WERI-Rb-1 (cell line): ENCODE results near the gene ITGAD.

Source experiments
- DNase-seq: peaks from one replicate; pipeline ENCODE4 v3.0.0-alpha.2; 2020
- H3K27ac ChIP-seq: fragments of 250-450 bp; sonication (Bioruptor Pico); 2 replicates; pipeline ENCODE4 v1.5.1; 2020; ENCODE audit warnings: mild to moderate bottlenecking, moderate library complexity
- H3K27me3 ChIP-seq: fragments of 250-450 bp; sonication (Bioruptor Pico); 2 replicates; pipeline ENCODE4 v1.5.1; 2021; ENCODE audit warnings: mild to moderate bottlenecking, low read depth, moderate library complexity; ENCODE audit not compliant: insufficient read depth, severe bottlenecking
- H3K36me3 ChIP-seq: fragments of 250-450 bp; sonication (Bioruptor Pico); 2 replicates; pipeline ENCODE4 v1.5.1; 2020; ENCODE audit warnings: mild to moderate bottlenecking, moderate library complexity
- H3K4me3 ChIP-seq: 2 replicates; pipeline ENCODE4 v1.5.1; 2011; ENCODE audit warnings: low read depth, mild to moderate bottlenecking, control low read depth, low read length
- H3K9me3 ChIP-seq: fragments of 250-450 bp; sonication (Bioruptor Pico); 2 replicates; pipeline ENCODE4 v1.5.1; 2021; ENCODE audit warnings: mild to moderate bottlenecking, moderate library complexity; ENCODE audit not compliant: severe bottlenecking
- CTCF ChIP-seq: IDR thresholded peaks from 2 replicates; pipeline ENCODE4 v1.5.1; 2011; ENCODE audit warnings: low read depth, mild to moderate bottlenecking, control low read depth, inconsistent platforms, low read length

Gene ITGAD

DNA sequence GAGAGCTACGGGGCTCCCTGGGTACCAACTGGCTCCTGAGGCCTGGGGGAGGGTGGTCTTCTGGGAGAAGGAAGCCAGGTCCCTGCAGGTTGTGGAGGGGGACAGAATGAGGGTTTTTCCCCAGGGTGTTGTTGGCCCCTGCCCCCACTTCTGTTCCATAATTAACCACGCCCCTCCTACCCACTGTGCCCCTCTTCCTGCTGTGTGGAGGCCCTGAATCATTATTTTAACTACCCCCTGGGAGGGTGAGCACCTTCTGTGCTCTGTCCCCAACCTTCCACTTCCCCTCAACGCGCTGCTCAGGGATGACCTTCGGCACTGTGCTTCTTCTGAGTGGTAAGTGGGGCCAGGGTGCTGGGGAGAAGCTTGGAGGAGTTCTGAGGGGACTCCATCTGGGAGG, at the start of gene ITGAD:
ITGAD (plus strand) TSS at position 280 of the 400 bp plus-strand sequence; CDS start at position 306, 26 bp downstream.
- no peak for TF ChIP-seq CTCF
- no peak for DNase-seq
- no peaks in the 10 kb centered on the region for H3K9me3 ChIP-seq
- no peaks in the 10 kb centered on the region for H3K36me3 ChIP-seq
- H3K4me3 ChIP-seq: no peak within 1 kb of the TSS
- no peak within 1 kb of the TSS for H3K27ac ChIP-seq
- H3K27me3 ChIP-seq: peaks cover 15% of the 10 kb centered on the region

DNA sequence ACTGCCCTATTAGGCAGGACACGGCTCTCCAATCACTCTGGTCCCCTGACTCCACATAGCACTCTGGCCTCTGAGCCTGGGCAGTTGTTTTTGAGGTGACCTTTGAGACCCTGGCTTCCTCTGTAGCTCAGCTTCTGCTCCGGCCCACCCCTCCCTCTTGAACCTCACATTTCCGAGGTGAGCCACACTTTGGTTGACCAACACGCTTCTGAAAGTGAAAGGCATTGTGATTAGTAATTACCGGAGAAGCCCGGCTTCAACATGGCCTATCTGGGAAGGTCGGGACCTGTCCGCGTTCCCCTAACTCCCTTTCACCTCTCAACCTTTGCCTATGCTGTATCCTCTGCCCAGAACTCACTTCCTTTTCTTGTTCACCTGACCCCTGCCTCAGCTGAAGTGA, 48.4 kb upstream of the ITGAD start:
- Histone ChIP-seq H3K36me3 (no peaks in the 10 kb centered on the region), H3K27me3 (peaks cover 35% of the 10 kb centered on the region), H3K27ac (no peak overlapping the region), H3K4me3 (no peak overlapping the region), H3K9me3 (no peaks in the 10 kb centered on the region)
- no peak for DNase-seq
- no peak for TF ChIP-seq CTCF

DNA sequence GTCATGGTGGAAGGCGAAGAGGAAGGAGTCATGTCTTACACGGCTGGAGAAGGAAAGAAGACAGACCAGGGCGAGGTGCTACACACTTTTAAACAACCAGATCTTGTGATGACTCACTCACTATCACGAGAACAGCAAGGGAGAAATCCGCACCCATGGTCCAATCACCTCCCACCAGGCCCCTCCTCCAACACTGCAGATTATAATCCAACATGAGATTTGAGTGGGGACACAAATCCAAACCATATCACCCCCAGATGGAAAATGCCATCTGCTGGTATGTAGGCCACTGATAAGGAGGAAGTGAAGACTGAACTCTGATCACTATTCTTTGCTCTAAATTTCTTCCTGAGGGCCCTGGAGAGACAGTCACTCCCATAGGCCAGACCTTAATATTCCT, 45.7 kb upstream of the ITGAD start:
- peaks cover 59% of the 10 kb centered on the region for H3K27me3 ChIP-seq
- DNase-seq: no peak
- H3K36me3 ChIP-seq: no peaks in the 10 kb centered on the region
- no peaks in the 10 kb centered on the region for H3K9me3 ChIP-seq
- TF ChIP-seq CTCF: no peak
- no peak overlapping the region for H3K4me3 ChIP-seq
- H3K27ac ChIP-seq: no peak overlapping the region

- Histone ChIP-seq H3K4me3 (no peak overlapping the region), H3K27ac (no peak overlapping the region), H3K36me3 (no peaks in the 10 kb centered on the region), H3K9me3 (no peaks in the 10 kb centered on the region), H3K27me3 (peaks cover 65% of the 10 kb centered on the region)
- DNase-seq: no peak
- TF ChIP-seq CTCF: no peak
Measured at GRCh38 chr16:31348579-31348978, 44.6 kb upstream of the ITGAD start.

DNA sequence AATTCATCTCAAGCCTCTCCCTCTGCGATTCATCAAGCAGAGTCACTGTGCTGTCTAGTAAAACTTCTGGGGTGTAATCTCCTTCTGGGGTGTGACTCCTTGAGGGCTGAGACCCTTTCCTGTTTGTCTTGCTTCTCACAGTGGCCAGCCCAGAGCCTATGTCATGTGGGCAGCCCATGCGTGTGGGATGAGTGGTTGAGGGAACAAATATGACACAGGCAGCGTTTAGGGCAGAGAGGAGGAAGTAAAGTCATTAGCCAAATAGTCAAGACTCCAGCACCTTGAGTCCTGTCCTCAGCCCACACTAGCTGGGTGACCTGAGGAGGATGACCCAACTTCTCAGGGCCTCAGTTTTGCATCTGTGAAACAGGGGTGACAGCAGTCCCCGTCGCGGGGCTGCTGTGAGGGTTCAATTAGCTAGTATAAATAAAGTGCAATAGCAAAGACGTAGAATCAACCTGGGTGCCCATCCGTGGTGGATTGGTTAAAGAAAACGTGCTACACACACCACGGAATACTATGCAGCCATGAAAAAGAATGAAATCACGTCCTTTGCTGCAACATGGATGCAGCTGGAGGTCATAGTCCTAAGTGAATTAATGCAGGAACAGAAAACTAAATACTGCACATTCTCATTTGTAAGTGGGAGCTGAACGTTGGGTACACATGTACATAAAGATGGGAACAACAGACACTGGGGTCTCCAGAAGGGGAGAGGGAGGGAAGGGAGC, 42.7 kb upstream of the ITGAD start:
- no peak overlapping the region for H3K27ac ChIP-seq
- TF ChIP-seq CTCF: no peak
- no peaks in the 10 kb centered on the region for H3K36me3 ChIP-seq
- DNase-seq: no peak
- peaks cover 72% of the 10 kb centered on the region for H3K27me3 ChIP-seq
- no peaks in the 10 kb centered on the region for H3K9me3 ChIP-seq
- no peak overlapping the region for H3K4me3 ChIP-seq
